ENCODE results near the gene OR52A5. TPM values are rescaled to one million over a fixed set of nuclear protein-coding genes. Genes with fewer than 3 reads are reported as not detected.

OR52A5 gene
- total RNA-seq, 4 donors from 2014 or later, result not detected

- no peaks in the 10 kb centered on the region for H3K36me3 ChIP-seq
- H3K4me3 ChIP-seq, result no peak overlapping the region
- H3K9me3 ChIP-seq, result no peaks in the 10 kb centered on the region
- H3K4me1 ChIP-seq, result no peaks in the 10 kb centered on the region
- H3K27ac ChIP-seq (replicated peaks in 1 of 4), result no peak overlapping the region
- no peak for DNase-seq (ENCODE audit: extremely low spot score)
- TF ChIP-seq POLR2AphosphoS5 (IDR thresholded peaks at IDR 0.05) (no peak), CTCF (IDR thresholded peaks at IDR 0.05) (no peak), EP300 (IDR thresholded peaks at IDR 0.05) (no peak)
- H3K27me3 ChIP-seq, result no peaks in the 10 kb centered on the region
- intact Hi-C loops (cut with DNase I), result no loop called here
Measured at GRCh38 chr11:5103066-5103465, 35.1 kb downstream of the OR52A5 start.

- H3K4me3 ChIP-seq, result no peak overlapping the region
- no peak for TF ChIP-seq POLR2AphosphoS5 (IDR thresholded peaks at IDR 0.05)
- no peak for TF ChIP-seq CTCF (IDR thresholded peaks at IDR 0.05)
- H3K27ac ChIP-seq (replicated peaks in 1 of 4), result no peak overlapping the region
- WGBS, result 26% methylated on average over 2 of the region's 2 CpGs
- H3K4me1 ChIP-seq, result no peaks in the 10 kb centered on the region
- H3K36me3 ChIP-seq, result no peaks in the 10 kb centered on the region
- H3K9me3 ChIP-seq, result no peaks in the 10 kb centered on the region
- DNase-seq (ENCODE audit: extremely low spot score), result no peak
- H3K27me3 ChIP-seq, result no peaks in the 10 kb centered on the region
- intact Hi-C loops (cut with DNase I), result no loop called here
Measured at GRCh38 chr11:5102246-5102645, 35.9 kb downstream of the OR52A5 start.

GRCh38 chr11:5096011-5096410, 42.1 kb downstream of the OR52A5 start:
- TF ChIP-seq POLR2AphosphoS5 (IDR thresholded peaks at IDR 0.05) (no peak), EP300 (IDR thresholded peaks at IDR 0.05) (no peak), CTCF (IDR thresholded peaks at IDR 0.05) (no peak), POLR2A (IDR thresholded peaks at IDR 0.05; ENCODE audit: low read depth) (no peak)
- no peak for DNase-seq (ENCODE audit: extremely low spot score)
- Histone ChIP-seq H3K4me3 (no peak overlapping the region), H3K36me3 (no peaks in the 10 kb centered on the region), H3K9me3 (no peaks in the 10 kb centered on the region), H3K4me1 (no peaks in the 10 kb centered on the region), H3K27ac (replicated peaks in 1 of 4) (no peak overlapping the region), H3K27me3 (no peaks in the 10 kb centered on the region)
- WGBS, result 69% methylated on average over 2 of the region's 2 CpGs
- intact Hi-C loops (cut with DNase I), result no loop called here

GRCh38 chr11:5092821-5093585, 45.2 kb downstream of the OR52A5 start:
- TF ChIP-seq POLR2A (IDR thresholded peaks at IDR 0.05; ENCODE audit: low read depth), result no peak
- TF ChIP-seq POLR2AphosphoS5 (IDR thresholded peaks at IDR 0.05), result no peak
- TF ChIP-seq EP300 (IDR thresholded peaks at IDR 0.05), result no peak
- TF ChIP-seq CTCF (IDR thresholded peaks at IDR 0.05), result no peak
- no peaks in the 10 kb centered on the region for H3K9me3 ChIP-seq
- H3K27ac ChIP-seq (replicated peaks in 1 of 4), result no peak overlapping the region
- 89% methylated on average over 8 of the region's 8 CpGs for WGBS
- DNase-seq (ENCODE audit: extremely low spot score), result no peak
- no peaks in the 10 kb centered on the region for H3K36me3 ChIP-seq
- no peaks in the 10 kb centered on the region for H3K27me3 ChIP-seq
- intact Hi-C loops (cut with DNase I), result no loop called here
- no peaks in the 10 kb centered on the region for H3K4me1 ChIP-seq
- H3K4me3 ChIP-seq, result no peak overlapping the region

- H3K9me3 ChIP-seq, result no peaks in the 10 kb centered on the region
- H3K27me3 ChIP-seq, result no peaks in the 10 kb centered on the region
- DNase-seq (ENCODE audit: extremely low spot score), result no peak
- H3K36me3 ChIP-seq, result no peaks in the 10 kb centered on the region
- no peak overlapping the region for H3K27ac ChIP-seq (replicated peaks in 1 of 4)
- no peaks in the 10 kb centered on the region for H3K4me1 ChIP-seq
- H3K4me3 ChIP-seq, result no peak overlapping the region
- WGBS, result 88% methylated on average over 1 of the region's 1 CpG
- no peak for TF ChIP-seq POLR2AphosphoS5 (IDR thresholded peaks at IDR 0.05)
- no peak for TF ChIP-seq EP300 (IDR thresholded peaks at IDR 0.05)
- TF ChIP-seq CTCF (IDR thresholded peaks at IDR 0.05), result no peak
- TF ChIP-seq POLR2A (IDR thresholded peaks at IDR 0.05; ENCODE audit: low read depth), result no peak
- intact Hi-C loops (cut with DNase I), result no loop called here
Measured at GRCh38 chr11:5090668-5091067, 47.5 kb downstream of the OR52A5 start.
